Measurements from ENCODE around the gene EIF2D. TPM values are rescaled to one million over a fixed set of nuclear protein-coding genes. Genes with fewer than 3 reads are reported as not detected.

EIF2D gene
- total and polyA plus RNA-seq, 9 of the 15 experiments (the other 6 are each of a cell fraction or from before 2014, with no cell fraction given) = 81.1 to 138 (median 93.9) TPM

GRCh38 chr1:206612129-206612876 lies at the start of gene EIF2D (continued):
- TF ChIP-seq NCOA2 (IDR thresholded peaks at IDR 0.05; ENCODE audit: partially characterized antibody in 2 of 2) (no peak), ILF3 (IDR thresholded peaks at IDR 0.05; ENCODE audit: borderline replicate concordance) (peak; percentile 90), TEAD4 (IDR thresholded peaks at IDR 0.05; ENCODE audit: low read length) (peak; percentile 49), TEAD4 (CRISPR knock-in tag; IDR thresholded peaks at IDR 0.05; ENCODE audit: borderline replicate concordance) (no peak), SRSF7 (optimal IDR thresholded peaks at IDR 0.05; ENCODE audit: low read depth, low read length) (no peak), RBM22 (IDR thresholded peaks at IDR 0.05; ENCODE audit: low read depth, low read length, poor library complexity, severe bottlenecking) (peak; percentile 97), HMGN3 (IDR thresholded peaks at IDR 0.05; ENCODE audit: borderline replicate concordance, extremely low read depth, insufficient read length, low read depth, low read length) (peak; percentile 98), RHOXF2B (CRISPR knock-in tag; conservative IDR thresholded peaks at IDR 0.05) (0 out of 2 replicates have a peak, but pooled peaks have one; percentile 17), CEBPG (CRISPR knock-in tag; IDR thresholded peaks at IDR 0.05) (peak; percentile 41), CEBPG (tag; conservative IDR thresholded peaks at IDR 0.05 in 1 of 2, IDR thresholded peaks at IDR 0.05 in 1 of 2) (no peak), LEF1 (IDR thresholded peaks at IDR 0.05) (no peak; the same call in 1 of the 2 replicates), TEAD2 (tag; IDR thresholded peaks at IDR 0.05) (no peak), SPI1 (IDR thresholded peaks at IDR 0.05; ENCODE audit: borderline replicate concordance, low read depth, low read length) (0 out of 2 replicates have a peak, but pooled peaks have one; percentile 29), TSC22D4 (tag; IDR thresholded peaks at IDR 0.05) (no peak), SAFB (IDR thresholded peaks at IDR 0.05; ENCODE audit: borderline replicate concordance, low read depth, low read length) (0 out of 2 replicates have a peak, but pooled peaks have one; percentile 41), CAMTA2 (CRISPR knock-in tag; conservative IDR thresholded peaks at IDR 0.05) (0 out of 2 replicates have a peak, but pooled peaks have one; percentile 30), ZNF23 (CRISPR knock-in tag; IDR thresholded peaks at IDR 0.05) (no peak), MCM5 (IDR thresholded peaks at IDR 0.05; ENCODE audit: low read depth) (no peak), RBM14 (IDR thresholded peaks at IDR 0.05; ENCODE audit: borderline replicate concordance, insufficient read depth, low read depth, low read length) (0 out of 2 replicates have a peak, but pooled peaks have one; percentile 97), CCAR2 (IDR thresholded peaks at IDR 0.05; ENCODE audit: low read depth, low read length) (no peak), TCF7 (IDR thresholded peaks at IDR 0.05; ENCODE audit: borderline replicate concordance) (peak; percentile 93), RBM39 (optimal IDR thresholded peaks at IDR 0.05; ENCODE audit: low read depth, low read length) (peak; percentile 67), FOXK2 (conservative IDR thresholded peaks at IDR 0.05 in 1 of 2, IDR thresholded peaks at IDR 0.05 in 1 of 2; ENCODE audit: low read depth in 2 of 2) (peak; percentile 81 to 82)
- TF ChIP-seq, protein P1, sequence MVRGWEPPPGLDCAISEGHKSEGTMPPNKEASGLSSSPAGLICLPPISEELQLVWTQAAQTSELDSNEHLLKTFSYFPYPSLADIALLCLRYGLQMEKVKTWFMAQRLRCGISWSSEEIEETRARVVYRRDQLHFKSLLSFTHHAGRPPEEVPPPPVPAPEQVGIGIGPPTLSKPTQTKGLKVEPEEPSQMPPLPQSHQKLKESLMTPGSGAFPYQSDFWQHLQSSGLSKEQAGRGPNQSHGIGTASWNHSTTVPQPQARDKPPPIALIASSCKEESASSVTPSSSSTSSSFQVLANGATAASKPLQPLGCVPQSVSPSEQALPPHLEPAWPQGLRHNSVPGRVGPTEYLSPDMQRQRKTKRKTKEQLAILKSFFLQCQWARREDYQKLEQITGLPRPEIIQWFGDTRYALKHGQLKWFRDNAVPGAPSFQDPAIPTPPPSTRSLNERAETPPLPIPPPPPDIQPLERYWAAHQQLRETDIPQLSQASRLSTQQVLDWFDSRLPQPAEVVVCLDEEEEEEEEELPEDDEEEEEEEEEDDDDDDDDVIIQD (CRISPR knock-in tag; IDR thresholded peaks at IDR 0.05) = no peak
- TF ChIP-seq, protein P2, sequence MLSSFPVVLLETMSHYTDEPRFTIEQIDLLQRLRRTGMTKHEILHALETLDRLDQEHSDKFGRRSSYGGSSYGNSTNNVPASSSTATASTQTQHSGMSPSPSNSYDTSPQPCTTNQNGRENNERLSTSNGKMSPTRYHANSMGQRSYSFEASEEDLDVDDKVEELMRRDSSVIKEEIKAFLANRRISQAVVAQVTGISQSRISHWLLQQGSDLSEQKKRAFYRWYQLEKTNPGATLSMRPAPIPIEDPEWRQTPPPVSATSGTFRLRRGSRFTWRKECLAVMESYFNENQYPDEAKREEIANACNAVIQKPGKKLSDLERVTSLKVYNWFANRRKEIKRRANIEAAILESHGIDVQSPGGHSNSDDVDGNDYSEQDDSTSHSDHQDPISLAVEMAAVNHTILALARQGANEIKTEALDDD (IDR thresholded peaks at IDR 0.05) = no peak
